Sigmoid colon (tissue), 7 donors: ENCODE measurements around the gene FAM43B. TPM values are rescaled to one million over a fixed set of nuclear protein-coding genes. Genes with fewer than 3 reads are reported as not detected.

Experiments
- DNase-seq: peaks from one replicate; pipeline ENCODE4 v3.0.0-alpha.2; 2019
- H3K27ac ChIP-seq, 4 donors: fragments of 200-600 bp; sonication (generic); one replicate each; pipeline ENCODE4 v1.5.1; 2016 to 2019; ENCODE audit warnings: mild to moderate bottlenecking in 1 of 4
- H3K27me3 ChIP-seq, 3 donors: fragments of 200-600 bp; sonication (generic); one replicate each; pipeline ENCODE4 v1.5.1; 2019; ENCODE audit warnings: mild to moderate bottlenecking in 1 of 3
- H3K36me3 ChIP-seq, 4 donors: fragments of 200-600 bp; sonication (generic); one replicate each; pipeline ENCODE4 v1.5.1; 2016 to 2019
- H3K4me1 ChIP-seq, 4 donors: fragments of 200-600 bp; sonication (generic); one replicate each; pipeline ENCODE4 v1.5.1; 2017 to 2019
- H3K4me3 ChIP-seq, 4 donors: fragments of 200-600 bp; sonication (generic); one replicate each; pipeline ENCODE4 v1.5.1; 2017 to 2019; ENCODE audit warnings: mild to moderate bottlenecking in 2 of 4, moderate library complexity in 1 of 4
- H3K9me3 ChIP-seq, 4 donors: fragments of 200-600 bp in 3 of 4; sonication (generic) in 3 of 4; one replicate each; pipeline versions ENCODE4 v1.5.1 to v1.6.1; 2013 to 2019
- EP300 ChIP-seq, 4 donors: sonication (generic); formaldehyde crosslinking; IDR thresholded peaks; one replicate each; pipeline ENCODE4 v1.6.1; 2017; ENCODE audit warnings: antibody characterized with exemption in 4 of 4
- POLR2A ChIP-seq, 2 donors: fragments of 450-650 bp; IDR thresholded peaks; one replicate each; pipeline ENCODE4 v1.6.1; 2016; ENCODE audit warnings: antibody characterized with exemption in 2 of 2, mild to moderate bottlenecking in 2 of 2, moderate library complexity in 2 of 2
- POLR2AphosphoS5 ChIP-seq, 4 donors: sonication (generic); formaldehyde crosslinking; IDR thresholded peaks; one replicate each; pipeline ENCODE4 v1.6.1; 2017; ENCODE audit warnings: antibody characterized with exemption in 4 of 4
- WGBS, 2 donors: extraction: QIAGEN DNeasy Blood & Tissue Kit; methylation state at CpG; one replicate each; pipeline ENCODE4 v1.1.7; 2013; 5-methylcytosine and 5-hydroxymethylcytosine counted together
- intact Hi-C: fragments of 100-400 bp; cut with DNase I; formaldehyde crosslinking; loops from one replicate; pipeline ENCODE4 v1.15.1; 2023
- polyA plus RNA-seq, 3 donors: library from polyadenylated mRNA; stranded (reverse); fragments of 200-250 nt; gene quantifications; one replicate each; pipeline ENCODE4 v1.2.3, GENCODE V29; 2013
- total RNA-seq, 4 donors: library from RNA; depleted of rRNA; stranded (reverse); fragments of >200 nt; gene quantifications; one replicate each; pipeline ENCODE4 v1.1.0, GENCODE V29; 2016
- TF ChIP-seq, protein P1 (sequence below), 4 experiments: fragments of 450-650 bp in 3 of 4; fragments of 200-600 bp in 1 of 4; IDR thresholded peaks; one replicate each; pipeline ENCODE4 v1.5.1; 2016 to 2019; ENCODE audit warnings: antibody characterized with exemption in 4 of 4, mild to moderate bottlenecking in 3 of 4, moderate library complexity in 2 of 4
- donor health status: healthy with polysubstance abuse.
- donor health status: Bipolar disorder and iron deficiency.
- donor health status: healthy.

Gene FAM43B
- total and polyA plus RNA-seq, 7 donors = 0.23 to 1.7 (median 1.1) TPM; not detected in 1

DNA sequence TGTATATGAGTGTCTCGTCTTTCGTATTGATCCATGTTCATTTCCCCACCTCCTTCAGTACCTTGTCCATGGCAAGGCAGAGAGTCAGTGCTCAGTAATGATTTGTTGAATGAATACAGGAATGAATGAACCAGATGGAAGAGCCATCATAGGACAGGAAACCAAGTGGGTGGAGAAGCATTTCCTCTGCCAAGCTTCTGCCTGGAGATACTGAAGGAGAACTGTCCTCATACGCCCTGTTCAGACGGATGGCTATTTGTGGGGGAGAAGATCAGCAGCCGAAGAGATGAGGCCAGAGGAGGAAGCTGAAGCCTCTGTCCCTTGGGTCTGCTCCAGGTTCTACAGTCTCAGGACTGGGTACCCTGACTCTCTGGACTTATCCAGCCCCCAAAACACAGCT, 5.8 kb downstream of the FAM43B start:
- WGBS, 2 donors = 75 to 84% methylated on average over 5 of the region's 5 CpGs
- intact Hi-C loops = no loop called here
- Histone ChIP-seq H3K27me3 (peaks cover 7 to 39% (median 19%) of the 10 kb centered on the region in 3 donors), H3K27ac (no peak overlapping the region), H3K4me1 (peaks cover 0 to 13% (median 8%) of the 10 kb centered on the region in 4 donors), H3K4me3 (no peak overlapping the region), H3K9me3 (no peaks in the 10 kb centered on the region), H3K36me3 (no peaks in the 10 kb centered on the region)
- DNase-seq = no peak
- TF ChIP-seq EP300 (IDR thresholded peaks at IDR 0.05) (no peak), POLR2AphosphoS5 (IDR thresholded peaks at IDR 0.05) (no peak), POLR2A (IDR thresholded peaks at IDR 0.05) (no peak)
- TF ChIP-seq, protein P1, sequence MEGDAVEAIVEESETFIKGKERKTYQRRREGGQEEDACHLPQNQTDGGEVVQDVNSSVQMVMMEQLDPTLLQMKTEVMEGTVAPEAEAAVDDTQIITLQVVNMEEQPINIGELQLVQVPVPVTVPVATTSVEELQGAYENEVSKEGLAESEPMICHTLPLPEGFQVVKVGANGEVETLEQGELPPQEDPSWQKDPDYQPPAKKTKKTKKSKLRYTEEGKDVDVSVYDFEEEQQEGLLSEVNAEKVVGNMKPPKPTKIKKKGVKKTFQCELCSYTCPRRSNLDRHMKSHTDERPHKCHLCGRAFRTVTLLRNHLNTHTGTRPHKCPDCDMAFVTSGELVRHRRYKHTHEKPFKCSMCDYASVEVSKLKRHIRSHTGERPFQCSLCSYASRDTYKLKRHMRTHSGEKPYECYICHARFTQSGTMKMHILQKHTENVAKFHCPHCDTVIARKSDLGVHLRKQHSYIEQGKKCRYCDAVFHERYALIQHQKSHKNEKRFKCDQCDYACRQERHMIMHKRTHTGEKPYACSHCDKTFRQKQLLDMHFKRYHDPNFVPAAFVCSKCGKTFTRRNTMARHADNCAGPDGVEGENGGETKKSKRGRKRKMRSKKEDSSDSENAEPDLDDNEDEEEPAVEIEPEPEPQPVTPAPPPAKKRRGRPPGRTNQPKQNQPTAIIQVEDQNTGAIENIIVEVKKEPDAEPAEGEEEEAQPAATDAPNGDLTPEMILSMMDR (IDR thresholded peaks at IDR 0.05) = no peak

DNA sequence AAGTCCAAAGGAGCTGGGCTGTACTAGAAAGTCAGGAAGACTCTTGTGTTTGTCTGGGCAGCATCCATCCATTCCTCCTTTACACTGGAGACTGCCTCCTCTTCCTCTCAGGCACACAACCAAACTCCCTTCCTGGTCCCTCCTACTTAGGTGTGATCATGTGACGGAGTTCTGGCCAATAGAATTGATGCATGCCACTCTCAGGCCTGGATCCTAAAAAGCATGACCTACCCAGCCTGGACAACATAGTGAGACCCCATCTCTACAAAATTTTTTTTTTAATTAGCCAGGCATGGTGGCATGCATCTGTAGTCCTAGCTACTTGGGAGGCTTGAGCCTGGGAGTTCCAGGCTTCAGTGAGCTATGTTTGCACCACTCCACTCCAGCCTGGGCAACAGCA, 8.6 kb downstream of the FAM43B start:
- intact Hi-C loops = no loop called here
- peaks cover 0 to 13% (median 0%) of the 10 kb centered on the region in 3 donors for H3K27me3 ChIP-seq
- WGBS, 2 donors = 88 to 89% methylated on average over 1 of the region's 1 CpG

DNA sequence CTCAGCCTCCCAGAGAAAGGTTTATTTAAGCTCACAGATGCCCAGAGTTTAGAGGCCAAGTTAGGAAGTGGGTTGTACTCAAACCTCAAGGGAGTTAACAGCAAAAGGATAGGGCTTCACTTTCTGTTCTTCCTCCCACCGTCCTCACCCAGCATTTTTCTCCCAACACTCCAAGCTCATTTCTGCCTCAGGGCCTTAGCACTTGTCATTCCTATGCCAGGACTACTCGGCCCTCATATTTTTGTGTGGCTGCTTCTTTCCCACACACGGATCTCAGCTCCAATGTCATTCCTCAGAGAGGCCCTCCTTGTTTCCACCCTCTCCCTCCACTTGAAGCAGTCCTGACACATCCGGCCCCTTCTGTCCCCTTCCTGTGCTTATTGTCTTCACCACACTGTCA, 12.9 kb downstream of the FAM43B start:
- TF ChIP-seq, protein P1 (IDR thresholded peaks at IDR 0.05) = no peak
- TF ChIP-seq EP300 (IDR thresholded peaks at IDR 0.05) (no peak), POLR2AphosphoS5 (IDR thresholded peaks at IDR 0.05) (no peak), POLR2A (IDR thresholded peaks at IDR 0.05) (no peak)
- no peak for DNase-seq
- Histone ChIP-seq H3K27me3 (peaks cover 0 to 8% (median 0%) of the 10 kb centered on the region in 3 donors), H3K9me3 (no peaks in the 10 kb centered on the region), H3K36me3 (no peaks in the 10 kb centered on the region), H3K4me1 (no peaks in the 10 kb centered on the region), H3K27ac (no peak overlapping the region), H3K4me3 (no peak overlapping the region)
- intact Hi-C loops = no loop called here
- 65 to 70% methylated on average over 4 of the region's 4 CpGs for WGBS, 2 donors

More for the DNA sequence above, 8.6 kb downstream of the FAM43B start:
- TF ChIP-seq, protein P1 (IDR thresholded peaks at IDR 0.05) = no peak
- no peak for TF ChIP-seq POLR2AphosphoS5 (IDR thresholded peaks at IDR 0.05)
- no peak for TF ChIP-seq POLR2A (IDR thresholded peaks at IDR 0.05)
- TF ChIP-seq EP300 (IDR thresholded peaks at IDR 0.05) = no peak
- Histone ChIP-seq H3K4me1 (no peaks in the 10 kb centered on the region), H3K27ac (no peak overlapping the region), H3K4me3 (no peak overlapping the region), H3K9me3 (no peaks in the 10 kb centered on the region), H3K36me3 (no peaks in the 10 kb centered on the region)
- no peak for DNase-seq

DNA sequence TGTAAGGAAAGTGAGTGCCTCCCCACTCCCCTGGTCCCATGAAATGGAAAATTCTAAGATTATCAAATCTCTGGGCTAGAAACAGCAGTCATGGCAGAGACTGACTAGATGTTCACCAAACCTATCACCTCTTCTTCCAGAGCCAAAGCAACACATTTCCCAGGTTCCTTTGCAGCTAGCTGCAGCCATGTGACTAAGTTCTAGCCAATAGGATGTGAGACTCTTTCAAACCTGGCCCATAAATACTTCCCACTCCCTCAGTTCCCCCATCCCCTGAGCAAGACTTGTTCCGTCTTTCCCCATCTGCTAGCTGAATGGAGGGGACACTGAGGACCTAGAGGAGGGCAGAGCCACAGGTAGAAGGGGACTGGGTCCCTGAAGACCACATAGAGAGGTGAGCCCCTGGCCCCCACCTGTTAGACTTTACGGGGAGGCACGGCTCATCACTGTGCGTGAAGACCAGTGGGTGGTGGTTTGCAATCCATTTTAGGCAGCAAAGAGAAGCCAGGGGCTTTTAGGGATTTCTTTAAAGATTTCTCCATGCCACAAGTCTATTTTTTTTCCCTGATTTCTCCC, 17.2 kb downstream of the FAM43B start:
- H3K27me3 ChIP-seq = peaks cover 0 to 3% (median 0%) of the 10 kb centered on the region in 3 donors
- no peaks in the 10 kb centered on the region for H3K4me1 ChIP-seq
- peaks cover 0 to 5% (median 2%) of the 10 kb centered on the region in 4 donors for H3K9me3 ChIP-seq
- H3K27ac ChIP-seq = no peak overlapping the region
- intact Hi-C loops = no loop called here
- DNase-seq = no peak
- no peak overlapping the region for H3K4me3 ChIP-seq
- H3K36me3 ChIP-seq = no peaks in the 10 kb centered on the region
- 90 to 92% methylated on average over 4 of the region's 4 CpGs for whole genome bisulfite sequencing, 2 donors
- TF ChIP-seq, protein P1 (IDR thresholded peaks at IDR 0.05) = no peak
- TF ChIP-seq EP300 (IDR thresholded peaks at IDR 0.05) = no peak
- no peak for TF ChIP-seq POLR2A (IDR thresholded peaks at IDR 0.05)
- TF ChIP-seq POLR2AphosphoS5 (IDR thresholded peaks at IDR 0.05) = no peak

DNA sequence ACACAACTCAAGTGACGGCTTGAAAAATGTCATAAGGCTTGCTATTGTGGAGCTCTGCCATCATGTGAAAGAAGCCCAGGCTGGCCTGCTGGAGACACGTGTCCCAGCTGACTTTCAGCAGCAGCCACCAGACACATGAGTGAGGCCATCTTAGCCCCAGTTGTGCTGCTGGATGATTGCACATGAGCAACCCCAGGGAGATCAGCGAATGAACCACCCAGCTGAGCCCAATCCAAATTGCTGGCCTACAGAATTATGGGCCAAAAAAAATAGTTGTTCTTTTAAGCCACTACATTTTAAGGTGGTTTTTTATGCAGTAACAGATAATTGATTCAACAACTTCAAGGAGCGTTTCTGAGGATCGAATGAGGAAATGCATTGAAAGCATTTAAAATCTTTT, 19.1 kb downstream of the FAM43B start:
- Histone ChIP-seq H3K36me3 (no peaks in the 10 kb centered on the region), H3K9me3 (peaks cover 0 to 5% (median 2%) of the 10 kb centered on the region in 4 donors), H3K4me1 (no peaks in the 10 kb centered on the region), H3K27me3 (peaks cover 0 to 7% (median 0%) of the 10 kb centered on the region in 3 donors), H3K27ac (no peak overlapping the region), H3K4me3 (no peak overlapping the region)
- intact Hi-C loops = no loop called here
- no peak for DNase-seq
- WGBS, 2 donors = 88 to 90% methylated on average over 5 of the region's 5 CpGs
- no peak for TF ChIP-seq POLR2AphosphoS5 (IDR thresholded peaks at IDR 0.05)
- no peak for TF ChIP-seq POLR2A (IDR thresholded peaks at IDR 0.05)
- no peak for TF ChIP-seq EP300 (IDR thresholded peaks at IDR 0.05)
- TF ChIP-seq, protein P1 (IDR thresholded peaks at IDR 0.05) = no peak
